ENCODE results near the gene FADS2.

Gene FADS2

GRCh38 chr11:61826930-61827570 lies 1.1 kb upstream of the FADS2 start:
- no peak for DNase-seq (ENCODE audit: low read depth)

GRCh38 chr11:61828379-61828628 lies 204 bp downstream of the FADS2 start:
- DNase-seq (ENCODE audit: low read depth), result no peak

- no peak for DNase-seq (ENCODE audit: low read depth)
Observed at GRCh38 chr11:61828629-61829407, 718 bp downstream of the FADS2 start.

- DNase-seq (ENCODE audit: low read depth), result no peak
Observed at GRCh38 chr11:61829806-61830205, 1.7 kb downstream of the FADS2 start.

- DNase-seq (ENCODE audit: low read depth), result no peak
Observed at GRCh38 chr11:61830237-61831105, 2.4 kb downstream of the FADS2 start.

- DNase-seq (ENCODE audit: low read depth), result no peak
Observed at GRCh38 chr11:61832207-61832606, 4.1 kb downstream of the FADS2 start.

- no peak for DNase-seq (ENCODE audit: low read depth)
Observed at GRCh38 chr11:61832754-61833153, 4.7 kb downstream of the FADS2 start.

GRCh38 chr11:61833471-61833870 lies 5.4 kb downstream of the FADS2 start:
- DNase-seq (ENCODE audit: low read depth), result no peak

GRCh38 chr11:61833926-61834277 lies 5.8 kb downstream of the FADS2 start:
- DNase-seq (ENCODE audit: low read depth), result no peak

GRCh38 chr11:61834278-61835048 lies 6.4 kb downstream of the FADS2 start:
- no peak for DNase-seq (ENCODE audit: low read depth)

GRCh38 chr11:61836193-61836592 lies 8.1 kb downstream of the FADS2 start:
- DNase-seq (ENCODE audit: low read depth), result no peak

- no peak for DNase-seq (ENCODE audit: low read depth)
Observed at GRCh38 chr11:61837411-61838005, 9.4 kb downstream of the FADS2 start.

GRCh38 chr11:61838501-61838900 lies 10.4 kb downstream of the FADS2 start:
- no peak for DNase-seq (ENCODE audit: low read depth)

GRCh38 chr11:61838921-61839320 lies 10.8 kb downstream of the FADS2 start:
- no peak for DNase-seq (ENCODE audit: low read depth)

- no peak for DNase-seq (ENCODE audit: low read depth)
Observed at GRCh38 chr11:61839742-61840141, 11.6 kb downstream of the FADS2 start.

- DNase-seq (ENCODE audit: low read depth), result no peak
Observed at GRCh38 chr11:61840371-61840770, 12.3 kb downstream of the FADS2 start.

GRCh38 chr11:61841636-61842527 lies 13.8 kb downstream of the FADS2 start:
- DNase-seq (ENCODE audit: low read depth), result no peak

- DNase-seq (ENCODE audit: low read depth), result no peak
Observed at GRCh38 chr11:61842528-61842820, 14.4 kb downstream of the FADS2 start.

GRCh38 chr11:61844909-61845565 lies 16.9 kb downstream of the FADS2 start:
- no peak for DNase-seq (ENCODE audit: low read depth)

GRCh38 chr11:61846362-61847020 lies 18.4 kb downstream of the FADS2 start:
- no peak for DNase-seq (ENCODE audit: low read depth)
